HK-2 (cell line): ENCODE data around the gene MPP3.
"Not testable (repeated sequence)": the region's sequence is repeated elsewhere in the genome, so short reads cannot be mapped to it uniquely, and the experiment has no call there.

Experiments
- DNase-seq: peaks from one replicate; pipeline ENCODE4 v3.0.0-alpha.2; 2018; ENCODE audit not compliant: unreplicated experiment

Gene MPP3, protein sequence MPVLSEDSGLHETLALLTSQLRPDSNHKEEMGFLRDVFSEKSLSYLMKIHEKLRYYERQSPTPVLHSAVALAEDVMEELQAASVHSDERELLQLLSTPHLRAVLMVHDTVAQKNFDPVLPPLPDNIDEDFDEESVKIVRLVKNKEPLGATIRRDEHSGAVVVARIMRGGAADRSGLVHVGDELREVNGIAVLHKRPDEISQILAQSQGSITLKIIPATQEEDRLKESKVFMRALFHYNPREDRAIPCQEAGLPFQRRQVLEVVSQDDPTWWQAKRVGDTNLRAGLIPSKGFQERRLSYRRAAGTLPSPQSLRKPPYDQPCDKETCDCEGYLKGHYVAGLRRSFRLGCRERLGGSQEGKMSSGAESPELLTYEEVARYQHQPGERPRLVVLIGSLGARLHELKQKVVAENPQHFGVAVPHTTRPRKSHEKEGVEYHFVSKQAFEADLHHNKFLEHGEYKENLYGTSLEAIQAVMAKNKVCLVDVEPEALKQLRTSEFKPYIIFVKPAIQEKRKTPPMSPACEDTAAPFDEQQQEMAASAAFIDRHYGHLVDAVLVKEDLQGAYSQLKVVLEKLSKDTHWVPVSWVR

DNA sequence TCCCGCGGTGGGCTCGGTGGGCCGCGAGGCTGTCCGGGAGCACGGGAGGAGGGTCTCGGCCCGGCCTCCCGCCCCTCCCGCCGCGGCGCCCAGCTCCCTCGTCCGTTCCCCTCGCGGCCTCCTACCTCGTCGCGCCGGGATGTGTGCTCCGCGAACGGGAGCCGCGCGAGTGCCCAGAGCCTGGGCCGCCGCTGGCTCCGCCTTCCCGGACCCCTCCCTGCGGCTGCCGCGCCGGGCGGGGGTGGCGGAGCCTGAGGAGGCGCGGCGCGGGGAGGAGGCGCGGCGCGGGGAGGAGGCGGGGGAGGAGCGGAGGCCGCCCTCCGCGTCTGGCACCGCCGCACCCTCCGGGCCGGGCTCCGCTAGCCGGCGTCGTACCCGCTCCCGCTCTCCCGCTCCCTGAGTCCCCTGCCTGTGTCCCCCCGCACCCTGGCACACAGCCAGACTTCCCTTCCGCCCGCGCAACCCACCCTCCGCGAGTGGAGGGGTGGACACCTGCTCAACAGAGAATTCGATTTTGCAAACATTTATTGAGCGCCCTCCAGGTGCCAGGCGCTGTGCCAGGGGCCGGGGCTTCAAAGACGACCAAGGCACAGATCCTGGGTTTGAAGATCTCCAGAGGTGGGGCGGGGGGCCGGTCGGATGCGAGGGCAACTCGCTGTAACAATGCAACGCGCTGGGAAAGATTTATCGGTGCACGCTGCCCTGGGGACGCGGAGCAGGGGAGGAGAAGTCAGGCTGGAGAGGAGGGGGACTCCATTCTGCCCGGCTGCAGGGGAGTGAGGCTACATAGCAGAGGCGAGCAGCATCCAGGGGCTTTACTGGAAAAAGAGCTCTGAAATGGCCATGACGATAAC is at the start of gene MPP3:
MPP3 (minus strand) TSS at position 171 of the 854 bp plus-strand sequence. CDS start 1,240 bp downstream, outside the sequence.
- DNase-seq = peak; percentile 66

DNA sequence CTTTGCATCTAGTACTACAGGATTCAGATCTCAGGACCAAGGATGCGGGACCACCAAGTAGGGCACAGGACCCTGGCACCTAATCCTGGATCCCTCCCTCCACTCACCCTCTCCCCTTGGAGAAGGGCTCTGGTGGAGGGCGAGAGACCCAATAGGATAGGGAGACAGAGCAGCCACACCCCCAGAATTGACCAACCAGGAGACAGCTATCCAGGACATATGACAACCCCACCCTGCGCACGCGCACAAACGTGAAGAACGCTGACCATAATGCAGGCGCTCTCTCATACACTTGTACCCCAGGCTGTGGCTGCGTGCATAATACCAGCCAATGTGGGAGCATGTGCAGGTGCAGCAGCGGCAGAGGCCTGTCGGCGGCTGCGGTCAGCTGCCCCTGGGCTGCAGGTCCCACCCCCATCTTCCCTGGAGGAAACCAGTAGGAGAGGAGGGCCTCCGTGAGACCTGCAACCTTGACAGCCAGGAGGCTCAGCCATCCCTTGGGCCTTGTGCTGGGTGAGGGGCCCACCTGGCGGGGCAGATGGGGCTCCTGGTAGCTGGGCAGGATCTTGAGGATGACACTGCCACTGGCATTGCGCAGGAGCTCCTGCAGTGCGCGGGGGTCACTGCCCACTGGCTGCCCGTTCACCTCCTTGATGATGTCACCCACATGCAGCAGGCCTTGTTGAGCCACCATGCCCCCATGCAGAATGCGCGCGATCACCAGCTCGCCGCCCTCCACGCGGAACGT is 49.0 kb upstream of the MPP3 start:
- DNase-seq = no peak

DNA sequence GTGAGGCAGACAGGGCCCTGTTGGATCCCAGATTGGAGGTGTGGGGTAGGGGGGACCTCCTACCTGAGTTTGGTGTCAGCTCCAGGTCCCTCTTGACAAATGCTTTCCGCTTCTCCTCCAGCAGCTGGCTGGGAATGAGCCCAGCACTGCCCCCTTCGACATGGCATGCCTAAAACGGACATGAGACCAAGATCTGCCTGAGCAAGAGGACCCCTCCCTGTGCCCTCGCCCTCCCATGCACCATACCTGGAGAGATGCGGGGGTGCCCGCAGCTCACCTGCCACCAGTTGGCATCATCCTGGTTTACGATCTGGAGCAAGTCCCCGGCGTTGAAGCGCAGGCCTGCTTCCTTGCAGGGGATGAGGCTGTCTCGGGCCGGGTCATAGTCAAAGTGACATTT is 48.2 kb upstream of the MPP3 start:
- DNase-seq = no peak

DNA sequence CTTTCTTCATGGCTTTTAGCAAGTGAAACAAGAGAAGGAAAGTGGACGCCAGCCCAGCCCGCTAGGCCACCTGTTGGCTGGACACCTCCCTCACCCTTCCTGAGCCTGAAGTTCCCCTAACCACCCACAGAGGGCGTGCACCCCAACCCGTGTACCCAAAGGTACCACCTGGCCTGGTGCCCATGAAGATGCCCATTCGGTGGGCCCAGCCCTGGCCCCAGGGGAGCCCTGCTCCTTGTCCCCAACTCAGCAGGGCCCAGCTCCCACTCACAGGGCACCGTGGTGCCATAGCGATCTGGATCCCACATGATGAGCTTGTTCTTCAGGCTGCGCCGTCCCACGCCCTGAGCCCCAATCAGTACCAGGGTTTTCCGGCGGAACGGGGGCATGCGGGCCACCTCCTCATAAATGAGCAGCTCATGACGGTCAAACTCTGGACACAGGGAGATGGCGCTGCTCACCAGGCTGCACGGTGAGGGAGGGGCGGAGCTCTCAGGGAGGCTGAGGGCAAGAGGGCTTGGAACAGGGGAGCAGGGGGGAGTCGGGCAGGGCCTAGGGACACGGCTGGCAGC is 47.6 kb upstream of the MPP3 start:
- peak; percentile 35 for DNase-seq

DNA sequence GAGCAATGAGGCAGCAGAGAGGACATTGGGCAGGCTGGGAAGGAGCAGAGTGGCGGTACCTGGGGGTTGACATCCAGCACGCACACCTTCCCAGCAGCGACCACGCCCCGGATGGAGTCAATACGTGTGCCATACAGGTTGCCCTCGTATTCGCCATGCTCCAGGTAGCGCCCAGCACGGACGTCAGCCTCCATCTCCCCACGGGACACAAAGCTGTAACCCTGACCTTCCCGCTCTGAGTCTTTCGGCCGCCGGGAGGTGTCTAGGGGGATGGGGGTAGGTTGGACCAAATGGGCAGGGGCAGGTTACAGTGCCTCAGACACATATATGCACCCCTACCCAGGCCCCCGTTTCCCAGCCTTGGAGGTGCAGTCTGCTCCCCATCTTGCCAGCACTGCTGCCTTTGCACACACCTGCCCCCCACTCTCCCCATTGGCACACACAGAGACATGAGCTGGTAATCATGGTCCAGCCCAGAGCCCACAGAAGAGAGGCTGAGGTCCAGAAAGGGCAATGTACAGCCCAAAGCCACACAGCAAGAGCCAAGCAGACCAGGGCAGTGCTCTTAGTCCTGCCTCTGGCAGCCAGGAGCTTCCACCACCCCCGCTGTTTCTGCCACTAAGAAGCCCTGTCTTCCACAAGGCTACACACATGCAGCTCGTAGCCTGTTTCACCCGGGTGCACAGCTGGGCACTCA is 46.9 kb upstream of the MPP3 start:
- DNase-seq = no peak

DNA sequence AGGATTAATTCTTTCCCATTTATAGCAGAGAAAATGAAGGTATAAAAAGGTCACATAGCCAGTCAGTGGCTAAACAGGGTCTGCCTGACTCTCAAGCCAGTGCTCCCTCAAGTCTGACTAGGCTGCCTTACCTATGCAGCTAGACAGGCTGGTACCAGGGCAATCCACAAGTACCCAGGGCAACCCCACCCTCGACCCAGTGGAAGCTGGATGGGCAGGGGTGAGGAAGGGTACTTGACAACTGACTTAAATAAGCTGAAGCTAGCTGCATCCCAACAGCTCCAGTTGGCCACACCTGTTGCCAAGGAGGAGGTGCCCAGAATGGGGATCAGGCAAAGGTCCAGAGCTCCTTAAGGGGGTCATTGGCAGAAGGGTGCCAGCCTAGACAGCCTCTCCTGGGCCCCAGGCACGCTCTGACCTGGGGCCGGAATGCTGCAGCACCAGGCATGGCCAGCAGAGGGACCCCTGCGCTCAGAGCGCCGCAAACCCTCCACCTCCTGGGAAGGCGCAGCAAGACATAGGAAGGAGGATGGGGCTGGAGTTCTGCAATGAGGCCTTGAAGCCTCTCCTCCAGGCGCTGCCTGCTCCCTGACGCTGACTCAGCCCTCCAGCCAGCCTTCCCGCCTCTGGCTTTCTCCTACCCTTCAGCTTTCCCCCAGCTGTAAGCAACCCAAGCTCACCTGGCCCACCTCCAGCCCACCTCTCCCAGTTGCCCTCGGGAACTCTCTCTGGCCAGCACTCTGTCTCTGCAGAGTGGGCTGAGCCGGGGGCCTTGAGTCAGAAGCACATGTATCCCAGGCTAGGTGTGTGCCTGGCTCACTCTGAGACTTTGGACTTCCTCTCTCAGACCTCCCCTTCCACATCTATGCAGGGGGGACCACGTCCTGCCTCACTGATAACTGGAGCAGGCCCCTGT is 45.6 kb upstream of the MPP3 start:
- peak; percentile 90 for DNase-seq

DNA sequence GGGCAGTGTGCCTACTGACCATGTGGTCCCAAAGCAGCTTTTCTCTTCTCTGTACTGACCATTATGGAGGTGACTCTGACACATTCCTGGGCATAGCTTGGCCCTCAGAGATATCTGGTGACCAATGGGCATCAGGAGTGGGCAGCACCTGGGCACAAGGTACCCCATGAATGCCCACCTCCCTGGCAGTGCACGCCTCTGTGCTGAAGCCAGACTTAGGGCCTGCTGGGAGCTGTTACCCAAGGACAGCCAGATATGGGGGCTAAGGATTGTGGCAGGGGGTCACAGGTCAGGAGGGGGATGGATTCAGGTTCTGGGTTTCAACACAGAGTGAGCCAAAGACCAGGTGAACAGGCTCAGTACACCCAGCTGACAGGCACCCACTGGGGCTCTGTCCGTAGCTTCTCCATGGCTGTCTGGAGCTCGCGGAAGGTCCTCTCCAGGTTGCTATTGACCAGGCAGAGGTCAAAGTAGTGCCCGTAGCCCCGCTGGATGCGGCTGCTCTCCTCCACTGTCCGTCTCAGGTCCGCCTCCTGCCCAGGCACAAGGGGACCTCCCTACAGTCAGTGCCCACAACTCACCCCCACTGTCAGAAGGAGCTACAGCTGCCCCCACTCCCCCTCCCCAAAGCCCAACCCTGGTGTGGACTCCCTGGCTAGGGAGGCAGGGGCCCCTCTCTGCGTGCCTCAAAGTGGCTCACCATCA is 44.7 kb upstream of the MPP3 start:
- DNase-seq = no peak

DNA sequence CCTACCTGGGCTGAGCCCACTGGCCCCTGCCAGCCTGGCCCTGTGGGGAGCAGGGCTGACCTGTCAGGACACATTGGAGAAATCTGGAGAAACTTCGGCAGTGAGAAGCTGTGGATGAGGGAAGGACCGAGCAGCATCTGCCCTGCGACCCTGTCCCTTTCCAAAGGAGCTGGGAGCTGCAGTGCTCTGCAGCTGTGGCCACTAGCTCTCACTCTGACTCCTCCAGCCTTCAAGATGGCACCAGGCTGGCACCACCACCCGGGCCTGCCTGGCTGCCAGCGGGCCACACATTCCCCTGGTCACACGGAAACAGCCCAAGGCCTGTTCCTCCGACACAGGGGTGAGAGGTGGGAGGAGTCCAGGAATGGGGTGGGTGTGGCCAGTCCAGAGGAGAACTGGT is 44.1 kb upstream of the MPP3 start:
- no peak for DNase-seq

DNA sequence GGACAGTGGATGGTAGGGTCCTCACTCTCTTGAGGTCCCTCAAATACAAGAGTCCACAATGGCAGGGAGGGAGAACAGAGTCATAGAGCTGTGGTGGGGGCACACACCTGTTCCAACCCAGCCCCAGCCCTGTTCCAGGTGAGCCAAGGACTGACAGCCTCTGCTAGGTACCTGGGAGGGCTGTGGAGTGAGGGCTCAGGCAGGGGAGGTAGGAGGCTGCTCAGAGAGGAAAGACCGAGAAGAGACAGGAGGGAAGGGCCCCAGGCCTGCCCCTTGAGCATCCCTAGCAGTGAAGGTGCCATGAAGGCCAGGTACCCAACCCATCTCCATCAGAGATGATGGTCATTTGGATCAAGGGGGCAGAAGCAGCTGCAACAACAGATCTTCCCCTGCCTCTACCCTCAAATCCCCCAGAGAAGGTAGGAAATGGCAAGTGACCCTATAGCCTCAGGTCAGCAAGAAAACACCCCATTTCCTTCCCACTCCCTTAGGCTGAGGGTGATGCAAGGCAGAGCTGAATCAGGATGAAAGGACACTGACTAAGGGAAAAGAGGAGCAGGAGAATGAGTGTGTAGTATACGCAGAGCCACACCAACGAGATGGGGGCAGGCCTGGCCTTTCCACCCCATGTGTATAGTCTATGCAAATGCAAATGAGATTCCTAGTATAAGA is 42.7 kb upstream of the MPP3 start:
- DNase-seq = no peak

DNA sequence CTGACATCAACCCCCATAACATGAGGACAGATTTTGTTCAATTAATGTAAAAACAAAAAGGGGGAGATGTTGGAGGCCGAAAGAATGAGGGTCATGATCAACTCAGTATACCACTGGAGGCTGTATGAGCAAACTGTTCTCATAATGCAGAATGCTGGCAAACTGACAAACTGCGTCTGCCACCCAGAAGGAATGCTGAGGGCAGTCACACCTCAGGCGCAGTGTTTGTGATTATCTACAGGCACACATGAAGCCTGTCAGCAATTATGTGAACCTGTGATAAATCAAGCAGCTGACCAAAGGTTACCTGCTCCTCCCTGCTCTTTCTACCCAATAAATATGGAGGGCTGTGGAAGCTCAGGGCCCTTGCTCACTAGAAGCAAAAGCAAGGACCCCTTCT is 41.3 kb upstream of the MPP3 start:
- DNase-seq = no peak

DNA sequence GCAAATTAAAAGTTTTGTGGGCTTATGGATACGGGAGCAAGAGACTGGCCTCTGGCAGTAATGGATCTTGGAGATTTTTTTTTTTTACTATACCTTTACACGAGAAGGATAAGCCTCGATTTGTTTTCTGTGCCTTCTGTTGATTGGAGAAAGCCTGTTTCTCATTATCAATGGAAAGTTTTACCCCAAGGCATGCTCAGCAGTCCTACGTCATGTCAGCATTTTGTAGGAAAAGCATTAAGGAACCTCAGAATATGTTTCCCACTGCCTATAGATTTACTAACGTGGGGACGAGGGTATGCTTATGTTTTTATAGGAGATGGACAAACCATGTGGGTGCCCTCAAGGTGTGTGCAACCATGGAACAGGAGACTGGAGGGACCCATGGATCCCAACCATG is 40.9 kb upstream of the MPP3 start:
- no peak for DNase-seq

DNA sequence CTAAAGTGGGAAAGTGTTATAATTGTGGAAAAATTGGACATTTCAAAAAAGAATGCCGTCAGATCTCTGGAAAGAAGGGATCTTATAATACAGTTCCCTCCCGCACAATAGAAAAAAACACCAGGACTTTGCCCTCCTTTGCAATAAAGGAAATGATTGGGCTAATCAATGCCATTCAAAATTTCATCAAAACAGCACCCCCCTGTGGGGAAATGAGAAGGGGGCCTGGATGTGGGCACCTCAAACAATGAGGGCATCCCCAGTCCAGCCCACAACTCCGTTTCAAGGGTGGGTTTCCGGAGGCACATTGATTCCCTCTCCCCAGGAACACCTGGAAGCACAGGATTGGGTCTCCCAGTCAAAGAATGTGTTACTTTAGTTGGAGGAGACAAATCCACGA is 40.1 kb upstream of the MPP3 start:
- DNase-seq = no peak

DNA sequence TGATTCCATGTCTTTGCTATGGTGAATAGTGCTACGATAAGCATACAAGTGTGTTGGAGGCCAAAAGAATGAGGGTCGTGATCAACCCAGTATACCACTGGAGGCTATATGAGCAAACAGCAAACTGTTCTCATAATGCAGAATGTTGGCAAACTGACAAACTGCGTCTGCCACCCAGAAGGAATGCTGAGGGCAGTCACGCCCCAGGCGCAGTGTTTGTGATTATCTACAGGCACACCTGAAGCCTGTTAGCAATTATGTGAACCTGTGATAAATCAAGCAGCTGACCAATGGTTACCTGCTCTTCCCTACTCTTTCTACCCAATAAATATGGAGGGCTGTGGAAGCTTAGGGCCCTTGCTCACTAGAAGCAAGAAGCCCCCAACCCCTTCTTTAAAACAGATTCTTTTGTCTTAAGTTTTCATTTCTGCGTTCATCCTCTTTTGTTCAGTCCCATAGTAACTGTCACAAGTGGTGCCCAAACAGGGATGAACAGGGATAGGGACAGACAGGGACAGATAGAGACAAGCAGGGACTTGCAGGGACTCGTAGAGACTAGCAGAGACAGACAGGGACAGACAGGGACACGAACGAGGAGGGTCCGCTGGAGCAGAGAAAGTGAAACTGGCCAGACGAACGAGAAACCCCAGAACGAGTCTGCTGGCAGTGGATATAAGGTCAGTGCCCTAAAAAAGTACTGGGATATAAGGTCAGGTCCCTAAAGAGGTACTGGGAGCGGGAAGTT is 39.2 kb upstream of the MPP3 start:
- DNase-seq = no peak

DNA sequence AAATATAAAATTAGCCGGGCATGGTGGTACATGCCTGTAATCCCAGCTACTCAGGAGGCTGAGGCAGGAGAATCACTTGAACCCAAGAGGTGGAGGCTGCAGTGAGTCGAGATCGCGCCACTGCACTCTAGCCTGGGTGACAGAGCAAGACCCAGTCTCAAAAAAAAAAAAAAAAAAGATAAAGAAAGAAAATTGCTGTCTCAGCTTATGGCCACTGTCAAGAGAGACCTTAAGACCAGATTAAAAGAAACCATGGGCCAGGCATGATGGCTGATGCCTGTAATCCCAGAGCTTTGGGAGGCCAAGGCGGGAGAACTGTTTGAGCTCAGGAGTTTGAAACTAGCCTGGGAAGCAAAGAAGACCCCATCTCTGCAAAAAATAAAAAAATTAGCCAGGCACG is 36.1 kb upstream of the MPP3 start:
- not testable (repeated sequence) for DNase-seq

DNA sequence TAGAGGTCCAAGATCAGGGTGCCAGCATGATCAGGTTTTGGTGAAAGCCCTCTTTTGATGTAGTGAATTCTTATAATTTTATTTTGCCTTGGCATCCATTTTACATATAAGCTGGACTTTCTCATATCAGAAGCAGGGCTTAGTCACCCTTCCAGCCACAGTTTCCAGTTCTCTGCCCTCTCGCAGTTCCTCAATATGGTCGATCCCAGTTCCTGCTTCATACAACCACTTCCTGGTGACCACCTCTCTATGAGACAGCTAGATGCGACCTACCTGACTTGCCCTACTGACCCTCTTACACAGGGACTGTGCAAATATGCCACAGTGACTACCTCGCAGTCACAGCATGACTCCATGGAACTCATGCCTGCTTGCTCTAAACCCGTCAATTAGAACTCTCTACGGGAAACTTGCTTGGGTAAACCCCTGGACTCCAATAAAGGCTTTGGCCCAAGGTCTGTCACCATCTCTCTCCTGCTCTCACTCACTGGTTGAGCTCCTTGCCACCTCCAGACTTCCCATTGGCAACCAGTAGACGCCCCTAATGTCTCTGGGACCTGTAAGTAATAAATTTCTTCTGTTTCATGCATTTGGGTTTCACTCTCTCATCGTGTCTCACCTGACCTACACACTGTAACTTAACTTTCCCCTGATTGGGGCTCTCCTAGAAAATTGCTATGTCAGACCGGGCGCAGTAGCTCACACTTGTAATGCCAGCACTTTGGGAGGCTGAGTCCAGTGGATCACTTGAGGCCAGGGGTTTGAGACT is 35.5 kb upstream of the MPP3 start:
- DNase-seq = no peak

DNA sequence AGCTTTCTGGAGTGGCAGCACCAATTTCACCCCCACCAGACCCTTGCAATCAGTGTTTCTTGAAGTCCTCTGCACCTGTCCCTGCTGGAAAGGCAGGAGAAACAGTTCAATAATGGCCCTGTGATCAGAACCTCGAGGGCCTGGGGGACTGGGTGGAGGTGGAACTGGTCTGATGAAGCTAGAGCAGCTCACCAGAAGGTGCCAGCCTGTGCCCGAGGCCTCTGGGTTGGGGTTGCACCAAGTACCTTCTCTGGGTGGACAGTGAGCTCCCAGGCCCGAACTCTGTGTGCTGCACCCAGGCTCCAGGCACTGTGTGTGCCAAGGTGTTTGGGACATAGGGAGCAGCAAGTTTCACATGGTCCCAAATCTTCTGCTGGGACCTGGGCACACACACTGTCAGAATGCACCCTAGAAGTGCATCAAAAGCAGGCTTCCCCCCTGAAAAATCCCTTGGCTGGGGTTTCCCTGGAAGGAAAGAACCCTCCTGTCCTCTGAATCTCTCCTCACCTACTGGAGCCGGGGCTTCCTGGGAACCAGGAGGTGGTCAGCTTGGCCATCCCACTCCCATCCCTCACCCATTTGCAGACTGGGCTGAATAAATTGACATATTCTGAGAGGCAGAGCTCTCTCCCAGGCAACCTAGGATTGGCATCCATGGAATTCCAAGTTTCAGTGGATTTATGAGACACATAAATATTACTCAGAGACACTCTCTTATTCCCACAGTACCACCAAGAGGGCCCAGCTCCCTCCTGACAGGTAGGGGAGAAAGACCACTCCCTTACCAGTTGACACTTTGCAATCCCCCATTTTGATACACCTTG is 31.4 kb upstream of the MPP3 start:
- no peak for DNase-seq
